ENCODE measurements around the gene EIF5. TPM values are rescaled to one million over a fixed set of nuclear protein-coding genes. Genes with fewer than 3 reads are reported as not detected.

Gene EIF5
- total and polyA plus RNA-seq, 11 donors, result 38.1 to 304 (median 255) TPM

Other genes with a start within 250 kb of the EIF5 start
- 1 to 10 TPM in 1 of 9 donors, under 1 TPM in 3, not detected in 5; 0.21 to 3.2 (median 0.48) TPM for gene EXOC3L4, start 239.5 kb upstream of the EIF5 start, total RNA-seq
- under 1 TPM; 0.37 to 0.53 TPM for gene EXOC3L4, start 239.5 kb upstream of the EIF5 start, polyA plus RNA-seq
- 100 to 1,000 TPM in 2 of 9 donors, 10 to 100 TPM in 7; 22.0 to 253 (median 33.5) TPM for gene TNFAIP2, start 210.8 kb upstream of the EIF5 start, total RNA-seq
- gene TNFAIP2, start 210.8 kb upstream of the EIF5 start, polyA plus RNA-seq, result 10 to 100 TPM; 23.8 to 53.6 TPM
- 100 to 1,000 TPM in 5 of 9 donors, 10 to 100 TPM in 4; 54.0 to 156 (median 111) TPM for gene MARK3, start 51.2 kb downstream of the EIF5 start, total RNA-seq
- gene MARK3, start 51.2 kb downstream of the EIF5 start, polyA plus RNA-seq, result 100 to 1,000 TPM in 1 of 2 donors, 10 to 100 TPM in 1; 76.0 to 119 TPM
- gene CKB, start 188.6 kb downstream of the EIF5 start, total RNA-seq, result 1,000 to 10,000 TPM in 2 of 9 donors, 100 to 1,000 TPM in 7; 203 to 1,105 (median 462) TPM
- 1,000 to 10,000 TPM in 1 of 2 donors, 100 to 1,000 TPM in 1; 529 to 1,103 TPM for gene CKB, start 188.6 kb downstream of the EIF5 start, polyA plus RNA-seq
- 1 to 10 TPM; 3.2 to 7.1 (median 5.1) TPM for gene TRMT61A, start 195.0 kb downstream of the EIF5 start, total RNA-seq
- gene TRMT61A, start 195.0 kb downstream of the EIF5 start, polyA plus RNA-seq, result 10 to 100 TPM in 1 of 2 donors, 1 to 10 TPM in 1; 5.8 to 15.9 TPM
- gene BAG5, start 228.4 kb downstream of the EIF5 start, total RNA-seq, result 10 to 100 TPM; 15.0 to 22.8 (median 17.0) TPM
- 10 to 100 TPM in 1 of 2 donors, 1 to 10 TPM in 1; 4.8 to 19.1 TPM for gene BAG5, start 228.4 kb downstream of the EIF5 start, polyA plus RNA-seq
- 10 to 100 TPM; 30.6 to 66.5 (median 41.9) TPM for gene COA8, start 228.7 kb downstream of the EIF5 start, total RNA-seq
- 100 to 1,000 TPM in 1 of 2 donors, 10 to 100 TPM in 1; 47.5 to 109 TPM for gene COA8, start 228.7 kb downstream of the EIF5 start, polyA plus RNA-seq

Measured in heart left ventricle (tissue), 11 donors.